Esophagus (tissue), 2 donors: ENCODE data around the gene MICAL3. TPM values are rescaled to one million over a fixed set of nuclear protein-coding genes. Genes with fewer than 3 reads are reported as not detected.

Experiments
- H3K27ac ChIP-seq, 2 donors: one replicate each; pipeline ENCODE4 v1.5.1; 2013; ENCODE audit warnings: low read depth in 2 of 2, mild to moderate bottlenecking in 2 of 2, inconsistent platforms in 1 of 2, low read length in 1 of 2, moderate library complexity in 1 of 2
- H3K27me3 ChIP-seq, 2 donors: one replicate each; pipeline ENCODE4 v1.6.1; 2013; ENCODE audit warnings: low read length in 2 of 2, control low read depth in 1 of 2, mild to moderate bottlenecking in 1 of 2; ENCODE audit not compliant: insufficient read depth in 2 of 2, control insufficient read depth in 1 of 2
- H3K36me3 ChIP-seq, 2 donors: one replicate each; pipeline ENCODE4 v1.6.1; 2013; ENCODE audit warnings: low read length in 1 of 2; ENCODE audit not compliant: control insufficient read depth in 2 of 2, insufficient read depth in 2 of 2
- H3K4me1 ChIP-seq, 2 donors: one replicate each; pipeline ENCODE4 v1.6.1; 2013; ENCODE audit warnings: low read length in 1 of 2; ENCODE audit not compliant: control insufficient read depth in 2 of 2, insufficient read depth in 2 of 2
- H3K4me3 ChIP-seq, 2 donors: one replicate each; pipeline ENCODE4 v1.5.1; 2013; ENCODE audit warnings: low read length in 2 of 2, mild to moderate bottlenecking in 2 of 2, low read depth in 1 of 2, moderate library complexity in 1 of 2
- H3K9me3 ChIP-seq, 2 donors: one replicate each; pipeline ENCODE4 v1.6.1; 2013; ENCODE audit warnings: mild to moderate bottlenecking in 2 of 2, low read depth in 1 of 2, low read length in 1 of 2, moderate library complexity in 1 of 2; ENCODE audit not compliant: control insufficient read depth in 2 of 2, insufficient read depth in 1 of 2
- WGBS, 2 donors: extraction: QIAGEN DNeasy Blood & Tissue Kit; methylation state at CpG; one replicate each; pipeline ENCODE4 v1.1.7; 2013; 5-methylcytosine and 5-hydroxymethylcytosine counted together
- polyA plus RNA-seq, 2 donors: library from polyadenylated mRNA; stranded (reverse); fragments of 200-250 nt; gene quantifications; one replicate each; pipeline ENCODE4 v1.2.3, GENCODE V29; 2013
- donor health status: healthy with polysubstance abuse.
- donor health status: Bipolar disorder and iron deficiency.

Gene MICAL3
- polyA plus RNA-seq, 2 donors, result 6.2 to 13.3 TPM

GRCh38 chr22:17739196-17739975 is 285.0 kb downstream of the MICAL3 start:
- no peaks in the 10 kb centered on the region for H3K9me3 ChIP-seq
- peaks cover 4 to 15% of the 10 kb centered on the region in 2 donors for H3K36me3 ChIP-seq
- no peak overlapping the region for H3K4me3 ChIP-seq
- WGBS, 2 donors, result 91 to 92% methylated on average over 36 of the region's 36 CpGs
- no peaks in the 10 kb centered on the region for H3K4me1 ChIP-seq
- H3K27ac ChIP-seq, result no peak overlapping the region
- H3K27me3 ChIP-seq, result no peaks in the 10 kb centered on the region

- Histone ChIP-seq H3K27me3 (no peaks in the 10 kb centered on the region), H3K4me3 (no peak overlapping the region), H3K4me1 (no peaks in the 10 kb centered on the region), H3K9me3 (no peaks in the 10 kb centered on the region), H3K27ac (no peak overlapping the region), H3K36me3 (peaks cover 7 to 17% of the 10 kb centered on the region in 2 donors)
- WGBS, 2 donors, result 91 to 93% methylated on average over 21 of the region's 21 CpGs
These were observed 285.8 kb downstream of the MICAL3 start for GRCh38 chr22:17738386-17739128.

Other genes starting within 250 kb of the MICAL3 start
- gene PEX26, start 53.4 kb upstream of the MICAL3 start, polyA plus RNA-seq, result 10 to 100 TPM; 13.5 to 15.0 TPM
- under 1 TPM; 0.89 to 0.98 TPM for gene TUBA8, start 86.2 kb upstream of the MICAL3 start, polyA plus RNA-seq
- 1 to 10 TPM; 3.3 to 3.4 TPM for gene USP18, start 125.6 kb upstream of the MICAL3 start, polyA plus RNA-seq